Activated T-helper 17 cell treated with anti-CD3 and anti-CD28 coated beads, Interleukin-2, amount 50 U/mL, for 72 hours (primary cell): ENCODE measurements around the gene CHD1L. TPM values are rescaled to one million over a fixed set of nuclear protein-coding genes. Genes with fewer than 3 reads are reported as not detected.
"Not testable (repeated sequence)": the region's sequence is repeated elsewhere in the genome, so short reads cannot be mapped to it uniquely, and the experiment has no call there.

ENCODE experiments used
- ATAC-seq: fragments of 150-1000 bp; cut with Tn5 transposase; replicated peaks from 2 replicates; pipeline ENCODE4 v1.10.0; 2021; ENCODE audit warnings: mild to moderate bottlenecking, moderate library complexity
- H3K27ac Mint-ChIP-seq: one replicate; pipeline ENCODE4 v1.8.0; 2022; ENCODE audit warnings: mixed read lengths
- H3K27me3 Mint-ChIP-seq: one replicate; pipeline ENCODE4 v1.8.0; 2022; ENCODE audit warnings: mixed read lengths
- H3K36me3 Mint-ChIP-seq: one replicate; pipeline ENCODE4 v1.8.0; 2022; ENCODE audit warnings: low read depth, mild to moderate bottlenecking, mixed read lengths
- H3K4me1 Mint-ChIP-seq: one replicate; pipeline ENCODE4 v1.8.0; 2022; ENCODE audit warnings: mixed read lengths
- H3K4me3 Mint-ChIP-seq: one replicate; pipeline ENCODE4 v1.8.0; 2022; ENCODE audit warnings: mild to moderate bottlenecking, mixed read lengths
- H3K9me3 Mint-ChIP-seq: one replicate; pipeline ENCODE4 v1.8.0; 2022; ENCODE audit warnings: mixed read lengths
- total RNA-seq, 2 donors: library from RNA; stranded (reverse); gene quantifications; one replicate each; pipeline ENCODE4 v1.2.3, GENCODE V29; 2022

Gene CHD1L
- total RNA-seq: 10 to 100 TPM; 56.6 to 76.1 TPM

GRCh38 chr1:147242449-147243227 is at the start of gene CHD1L:
TSS of gene CHD1L (plus strand) at chr1:147242684. CDS start at chr1:147242704, 20 bp downstream.
- Mint-ChIP-seq H3K9me3 (no peaks in the 10 kb centered on the region), H3K27me3 (peaks cover 5% of the 10 kb centered on the region), H3K4me1 (peaks cover 25% of the 10 kb centered on the region), H3K36me3 (peaks cover 15% of the 10 kb centered on the region), H3K4me3 (peak within 1 kb of the TSS; percentile 92), H3K27ac (peak within 1 kb of the TSS; percentile 80)
- ATAC-seq: peak; percentile 88

- not testable (repeated sequence) for H3K27ac Mint-ChIP-seq, H3K4me1 Mint-ChIP-seq, H3K36me3 Mint-ChIP-seq, H3K27me3 Mint-ChIP-seq, H3K4me3 Mint-ChIP-seq, ATAC-seq, H3K9me3 Mint-ChIP-seq
Measured at GRCh38 chr1:147197324-147197723, 45.2 kb upstream of the CHD1L start.

GRCh38 chr1:147201276-147201675 is 41.2 kb upstream of the CHD1L start:
- peaks cover 4% of the 10 kb centered on the region for H3K4me1 Mint-ChIP-seq
- H3K27ac Mint-ChIP-seq: no peak overlapping the region
- no peaks in the 10 kb centered on the region for H3K27me3 Mint-ChIP-seq
- peak; percentile 12 for ATAC-seq
- H3K4me3 Mint-ChIP-seq: no peak overlapping the region
- no peaks in the 10 kb centered on the region for H3K9me3 Mint-ChIP-seq
- no peaks in the 10 kb centered on the region for H3K36me3 Mint-ChIP-seq

GRCh38 chr1:147201786-147202185 is 40.7 kb upstream of the CHD1L start:
- Mint-ChIP-seq H3K4me1 (peaks cover 2% of the 10 kb centered on the region), H3K4me3 (no peak overlapping the region), H3K36me3 (no peaks in the 10 kb centered on the region), H3K27ac (no peak overlapping the region), H3K9me3 (no peaks in the 10 kb centered on the region), H3K27me3 (no peaks in the 10 kb centered on the region)
- no peak for ATAC-seq

GRCh38 chr1:147202576-147202975 is 39.9 kb upstream of the CHD1L start:
- no peak for ATAC-seq
- Mint-ChIP-seq H3K27me3 (no peaks in the 10 kb centered on the region), H3K9me3 (no peaks in the 10 kb centered on the region), H3K36me3 (no peaks in the 10 kb centered on the region), H3K27ac (no peak overlapping the region), H3K4me1 (no peaks in the 10 kb centered on the region), H3K4me3 (no peak overlapping the region)

- H3K4me3 Mint-ChIP-seq: no peak overlapping the region
- H3K27ac Mint-ChIP-seq: no peak overlapping the region
- no peaks in the 10 kb centered on the region for H3K4me1 Mint-ChIP-seq
- H3K9me3 Mint-ChIP-seq: no peaks in the 10 kb centered on the region
- no peaks in the 10 kb centered on the region for H3K27me3 Mint-ChIP-seq
- H3K36me3 Mint-ChIP-seq: no peaks in the 10 kb centered on the region
- ATAC-seq: no peak
Measured at GRCh38 chr1:147204080-147204479, 38.4 kb upstream of the CHD1L start.

GRCh38 chr1:147207192-147207591 is 35.3 kb upstream of the CHD1L start:
- H3K4me3 Mint-ChIP-seq: no peak overlapping the region
- H3K4me1 Mint-ChIP-seq: no peaks in the 10 kb centered on the region
- H3K9me3 Mint-ChIP-seq: no peaks in the 10 kb centered on the region
- H3K27ac Mint-ChIP-seq: no peak overlapping the region
- H3K27me3 Mint-ChIP-seq: no peaks in the 10 kb centered on the region
- no peaks in the 10 kb centered on the region for H3K36me3 Mint-ChIP-seq
- no peak for ATAC-seq

GRCh38 chr1:147208619-147209018 is 33.9 kb upstream of the CHD1L start:
- Mint-ChIP-seq H3K4me3 (no peak overlapping the region), H3K36me3 (no peaks in the 10 kb centered on the region), H3K4me1 (no peaks in the 10 kb centered on the region), H3K9me3 (no peaks in the 10 kb centered on the region), H3K27ac (no peak overlapping the region), H3K27me3 (no peaks in the 10 kb centered on the region)
- no peak for ATAC-seq

- no peaks in the 10 kb centered on the region for H3K36me3 Mint-ChIP-seq
- no peak overlapping the region for H3K27ac Mint-ChIP-seq
Measured at GRCh38 chr1:147209825-147210821, 32.4 kb upstream of the CHD1L start.

GRCh38 chr1:147210987-147211386 is 31.5 kb upstream of the CHD1L start:
- Mint-ChIP-seq H3K36me3 (no peaks in the 10 kb centered on the region), H3K4me3 (no peak overlapping the region), H3K27ac (no peak overlapping the region), H3K27me3 (no peaks in the 10 kb centered on the region), H3K9me3 (no peaks in the 10 kb centered on the region), H3K4me1 (no peaks in the 10 kb centered on the region)
- no peak for ATAC-seq

More at GRCh38 chr1:147209825-147210821, 32.4 kb upstream of the CHD1L start:
- Mint-ChIP-seq H3K9me3 (no peaks in the 10 kb centered on the region), H3K4me3 (no peak overlapping the region), H3K4me1 (no peaks in the 10 kb centered on the region), H3K27me3 (no peaks in the 10 kb centered on the region)
- no peak for ATAC-seq

GRCh38 chr1:147211577-147211976 is 30.9 kb upstream of the CHD1L start:
- ATAC-seq: no peak
- H3K27ac Mint-ChIP-seq: no peak overlapping the region
- H3K4me1 Mint-ChIP-seq: no peaks in the 10 kb centered on the region
- no peaks in the 10 kb centered on the region for H3K9me3 Mint-ChIP-seq
- H3K27me3 Mint-ChIP-seq: no peaks in the 10 kb centered on the region
- no peaks in the 10 kb centered on the region for H3K36me3 Mint-ChIP-seq
- no peak overlapping the region for H3K4me3 Mint-ChIP-seq

- H3K27me3 Mint-ChIP-seq: no peaks in the 10 kb centered on the region
- no peaks in the 10 kb centered on the region for H3K4me1 Mint-ChIP-seq
- H3K27ac Mint-ChIP-seq: no peak overlapping the region
- no peaks in the 10 kb centered on the region for H3K9me3 Mint-ChIP-seq
- no peak for ATAC-seq
- no peak overlapping the region for H3K4me3 Mint-ChIP-seq
- H3K36me3 Mint-ChIP-seq: no peaks in the 10 kb centered on the region
Measured at GRCh38 chr1:147213271-147213670, 29.2 kb upstream of the CHD1L start.

GRCh38 chr1:147214325-147214724 is 28.2 kb upstream of the CHD1L start:
- Mint-ChIP-seq H3K27me3 (no peaks in the 10 kb centered on the region), H3K4me3 (no peak overlapping the region), H3K27ac (no peak overlapping the region), H3K4me1 (no peaks in the 10 kb centered on the region), H3K9me3 (no peaks in the 10 kb centered on the region), H3K36me3 (no peaks in the 10 kb centered on the region)
- ATAC-seq: no peak

- no peak for ATAC-seq
- no peaks in the 10 kb centered on the region for H3K36me3 Mint-ChIP-seq
- no peaks in the 10 kb centered on the region for H3K4me1 Mint-ChIP-seq
- H3K27ac Mint-ChIP-seq: no peak overlapping the region
- no peak overlapping the region for H3K4me3 Mint-ChIP-seq
- H3K27me3 Mint-ChIP-seq: no peaks in the 10 kb centered on the region
- H3K9me3 Mint-ChIP-seq: no peaks in the 10 kb centered on the region
Measured at GRCh38 chr1:147214842-147215539, 27.5 kb upstream of the CHD1L start.
